HuH-7 (cell line): ENCODE measurements around the gene IFIT1.
"Not testable (repeated sequence)": the region's sequence is repeated elsewhere in the genome, so short reads cannot be mapped to it uniquely, and the experiment has no call there.

Experiments
- DNase-seq: peaks from one replicate; pipeline ENCODE4 v3.0.0; 2011; ENCODE audit warnings: low spot score

Gene IFIT1

DNA sequence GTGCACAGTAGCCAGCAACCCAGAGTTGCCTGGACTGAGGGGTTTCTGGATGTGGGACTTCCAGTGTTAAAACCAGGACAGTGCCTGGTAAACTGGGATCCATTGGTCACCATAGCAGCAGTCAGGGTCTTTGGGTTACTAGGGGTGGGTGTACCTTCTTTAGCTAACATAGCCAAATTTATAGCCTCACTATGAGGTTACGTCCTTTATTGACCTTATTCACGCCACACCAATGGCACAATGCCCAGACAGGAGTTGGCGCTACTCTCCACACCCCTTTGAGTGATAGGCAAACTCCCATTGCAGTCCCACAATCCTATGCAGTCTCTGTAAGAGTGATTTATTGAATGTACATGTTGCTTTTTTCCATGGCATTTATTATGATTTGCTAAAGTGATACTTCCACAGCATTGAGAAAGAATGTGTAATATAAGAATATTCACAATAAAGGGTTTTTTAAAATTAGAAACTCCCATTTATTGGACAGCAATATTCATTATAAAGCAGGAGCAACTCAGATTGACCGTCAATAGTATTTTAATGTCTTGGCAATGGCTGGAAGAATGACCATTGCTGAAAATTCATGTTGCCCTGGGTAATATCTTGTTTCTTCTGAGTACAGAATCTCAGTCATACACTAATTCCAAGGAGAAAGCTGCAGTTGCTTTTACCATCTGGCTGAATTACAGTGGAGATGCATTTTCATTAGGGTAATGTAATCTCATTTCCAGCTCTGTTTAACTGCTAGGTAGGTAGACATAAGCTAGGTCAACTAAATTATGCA is 48.0 kb downstream of the IFIT1 start:
- no peak for DNase-seq

- no peak for DNase-seq
Measured at GRCh38 chr10:89442289-89442688, 49.9 kb downstream of the IFIT1 start.

DNA sequence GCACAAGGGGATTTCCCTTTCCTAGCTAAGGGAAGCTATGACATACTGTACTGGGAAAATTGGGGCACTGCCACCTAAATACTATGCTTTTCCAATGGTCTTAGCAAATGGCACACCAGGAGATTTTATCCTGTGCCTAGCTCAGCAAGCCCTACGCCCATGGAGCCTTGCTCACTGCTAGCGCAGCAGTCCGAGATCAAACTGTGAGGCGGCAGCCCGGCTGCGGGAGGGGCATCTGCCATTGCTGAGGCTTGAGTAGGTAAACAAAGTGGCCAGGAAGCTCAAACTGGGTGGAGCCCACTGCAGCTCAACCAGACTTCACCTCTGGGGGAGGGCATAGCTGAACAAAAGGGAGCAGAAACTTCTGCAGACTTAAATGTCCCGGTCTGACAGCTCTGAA is 52.4 kb downstream of the IFIT1 start:
- not testable (repeated sequence) for DNase-seq

DNA sequence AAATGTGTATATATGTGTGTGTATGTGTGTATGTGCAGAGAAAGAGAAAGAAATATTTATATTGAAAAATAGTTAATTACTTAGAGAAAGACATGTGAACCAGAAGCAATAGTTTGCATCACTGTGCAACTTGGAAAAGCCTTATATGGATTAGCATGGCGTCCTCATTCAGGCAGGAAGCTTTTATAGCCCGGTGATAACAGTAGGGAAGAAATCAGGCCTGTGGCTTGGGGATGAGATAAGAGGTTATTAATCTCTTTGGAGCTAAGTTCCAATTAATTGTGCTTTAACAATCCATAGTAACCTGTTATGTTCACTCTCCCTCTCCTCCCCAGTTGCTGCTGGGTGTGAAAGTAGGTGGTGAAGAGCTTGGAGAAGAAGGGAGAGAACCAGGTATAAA is 58.5 kb downstream of the IFIT1 start:
- DNase-seq = no peak

- no peak for DNase-seq
Measured at GRCh38 chr10:89452193-89452592, 59.8 kb downstream of the IFIT1 start.

GRCh38 chr10:89454561-89455347 is 62.3 kb downstream of the IFIT1 start:
- DNase-seq = no peak
